Measurements from ENCODE around the gene CCDC13. TPM values are rescaled to one million over a fixed set of nuclear protein-coding genes. Genes with fewer than 3 reads are reported as not detected.

Gene CCDC13
- total and polyA plus RNA-seq, 11 donors: 0.44 to 1.4 (median 0.83) TPM; not detected in 1

DNA sequence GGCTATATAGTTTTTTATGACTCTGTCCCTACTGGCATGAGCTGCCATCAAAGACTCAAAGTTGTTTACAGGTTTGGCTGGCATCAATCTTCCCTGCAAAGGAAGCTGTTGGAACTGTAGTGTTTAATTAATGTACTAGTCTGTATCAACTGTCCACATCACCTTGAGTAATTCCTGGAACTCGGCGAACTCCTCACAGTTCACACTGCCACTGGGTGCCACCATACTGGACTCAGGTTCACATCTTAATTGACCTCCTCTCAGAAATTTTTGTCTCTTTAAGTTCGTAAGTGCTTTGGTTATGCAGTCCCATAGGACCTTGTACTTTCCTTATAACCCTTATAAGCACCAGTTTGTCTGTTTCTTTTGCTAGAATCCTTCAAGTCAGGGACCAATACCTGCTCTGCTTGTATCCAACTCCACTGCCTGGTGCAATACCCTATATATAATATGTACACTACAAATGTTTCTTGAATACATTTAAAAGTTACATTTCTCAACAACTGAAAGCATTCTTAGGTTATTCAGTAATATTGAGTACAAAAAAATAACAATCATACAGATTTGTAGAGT, 28.1 kb upstream of the CCDC13 start:
- peaks cover 0 to 4% (median 0%) of the 10 kb centered on the region in 9 donors for H3K36me3 ChIP-seq
- TF ChIP-seq POLR2A (IDR thresholded peaks at IDR 0.05): no peak
- no peak for TF ChIP-seq CTCF (IDR thresholded peaks at IDR 0.05)
- no peak overlapping the region for H3K4me3 ChIP-seq
- 71 to 77% (median 72%) methylated on average over 3 of the region's 3 CpGs for WGBS, 4 donors
- no peaks in the 10 kb centered on the region for H3K27me3 ChIP-seq
- intact Hi-C loops (cut with DNase I): no loop called here
- ATAC-seq: no peak
- no peak for DNase-seq
- H3K9me3 ChIP-seq: no peaks in the 10 kb centered on the region
- peak overlapping the region in 2 of 12 donors; percentile 9 to 98 for H3K27ac ChIP-seq
- peaks cover 4 to 51% (median 35%) of the 10 kb centered on the region in 12 donors for H3K4me1 ChIP-seq

GRCh38 chr3:42800251-42800650, 27.2 kb upstream of the CCDC13 start:
- H3K4me1 ChIP-seq: peaks cover 4 to 55% (median 36%) of the 10 kb centered on the region in 12 donors
- intact Hi-C loops (cut with DNase I): no loop called here

DNA sequence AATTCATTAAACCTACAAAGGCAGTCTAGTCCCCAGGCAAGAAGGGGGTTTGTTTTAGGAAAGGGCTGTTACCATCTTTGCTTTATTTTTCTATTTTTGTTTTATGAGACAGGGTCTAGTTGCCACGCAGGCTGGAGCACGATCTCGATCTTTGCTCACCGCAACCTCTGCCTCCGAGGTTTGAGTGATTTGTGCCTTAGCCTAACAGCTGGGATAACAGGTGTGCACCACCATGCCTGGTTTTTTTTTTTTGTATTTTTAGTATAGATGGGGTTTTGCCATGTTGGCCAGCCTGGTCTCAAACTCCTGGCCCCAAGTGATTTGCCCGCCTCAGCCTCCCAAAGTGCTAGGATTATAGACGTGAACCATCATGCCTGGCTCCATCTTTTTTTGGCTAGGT, 26.3 kb upstream of the CCDC13 start:
- H3K36me3 ChIP-seq: peaks cover 0 to 4% (median 0%) of the 10 kb centered on the region in 9 donors
- no peaks in the 10 kb centered on the region for H3K9me3 ChIP-seq
- ATAC-seq (no peak), DNase-seq (no peak)
- no peak for TF ChIP-seq CTCF (IDR thresholded peaks at IDR 0.05)
- no peak for TF ChIP-seq POLR2A (IDR thresholded peaks at IDR 0.05)
- no peaks in the 10 kb centered on the region for H3K27me3 ChIP-seq
- intact Hi-C loops (cut with DNase I): no loop called here
- 77 to 79% (median 78%) methylated on average over 7 of the region's 7 CpGs for WGBS, 4 donors
- peak overlapping the region in 1 of 12 donors; percentile 34 for H3K27ac ChIP-seq
- H3K4me3 ChIP-seq: no peak overlapping the region
- H3K4me1 ChIP-seq: peaks cover 4 to 55% (median 33%) of the 10 kb centered on the region in 12 donors

More at GRCh38 chr3:42800251-42800650, 27.2 kb upstream of the CCDC13 start:
- TF ChIP-seq CTCF (IDR thresholded peaks at IDR 0.05) (no peak), POLR2A (IDR thresholded peaks at IDR 0.05) (no peak)
- ATAC-seq: no peak
- Histone ChIP-seq H3K4me3 (no peak overlapping the region), H3K27ac (peak overlapping the region in 1 of 12 donors; percentile 98), H3K27me3 (no peaks in the 10 kb centered on the region), H3K36me3 (peaks cover 0 to 4% (median 0%) of the 10 kb centered on the region in 9 donors), H3K9me3 (no peaks in the 10 kb centered on the region)
- no peak for DNase-seq
- WGBS, 4 donors: 89 to 98% (median 95%) methylated on average over 2 of the region's 2 CpGs

- Histone ChIP-seq H3K9me3 (no peaks in the 10 kb centered on the region), H3K4me1 (peaks cover 0 to 40% (median 13%) of the 10 kb centered on the region in 12 donors), H3K27ac (no peak overlapping the region), H3K4me3 (no peak overlapping the region), H3K36me3 (peaks cover 0 to 30% (median 23%) of the 10 kb centered on the region in 9 donors), H3K27me3 (no peaks in the 10 kb centered on the region)
- DNase-seq: no peak
- WGBS, 4 donors: 75 to 94% (median 91%) methylated on average over 4 to 5 of the region's 5 CpGs
- ATAC-seq: no peak
- intact Hi-C loops (cut with DNase I): no loop called here
- no peak for TF ChIP-seq CTCF (IDR thresholded peaks at IDR 0.05)
- no peak for TF ChIP-seq POLR2A (IDR thresholded peaks at IDR 0.05)
These were observed 23.4 kb upstream of the CCDC13 start for GRCh38 chr3:42796332-42796885.
